Activated T-helper 9 cell treated with anti-CD3 and anti-CD28 coated beads, Interleukin-2, amount 50 U/mL, for 16 hours (primary cell): ENCODE data around the gene XCR1.
A peak's percentile ranks its signal among the peaks of the same experiment; 100 is the strongest.
"Not testable (repeated sequence)": the region's sequence is repeated elsewhere in the genome, so short reads cannot be mapped to it uniquely, and the experiment has no call there.

Experiments
- DNase-seq: peaks from one replicate; pipeline ENCODE4 v3.0.0-alpha.2; 2020; ENCODE audit warnings: low read depth

The XCR1 gene

DNA sequence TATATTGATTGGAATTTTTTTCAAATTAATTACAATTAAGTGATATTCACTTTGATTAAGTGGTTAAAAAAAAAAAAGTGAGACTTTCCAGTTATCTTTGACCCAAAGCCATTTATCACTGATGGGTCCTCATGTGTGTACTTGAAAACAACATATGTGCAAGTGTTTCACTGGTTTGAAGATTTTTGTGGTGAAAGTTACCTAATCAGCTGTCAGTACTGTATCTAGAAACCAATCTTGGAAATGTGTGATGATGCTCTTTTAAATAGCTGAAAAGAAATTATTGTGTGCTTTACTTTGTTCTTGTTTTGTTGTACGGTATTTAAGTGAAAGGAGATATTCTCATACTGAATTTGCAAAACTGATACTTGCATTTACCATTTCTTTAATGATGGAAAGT, 11.6 kb upstream of the XCR1 start:
- no peak for DNase-seq

DNA sequence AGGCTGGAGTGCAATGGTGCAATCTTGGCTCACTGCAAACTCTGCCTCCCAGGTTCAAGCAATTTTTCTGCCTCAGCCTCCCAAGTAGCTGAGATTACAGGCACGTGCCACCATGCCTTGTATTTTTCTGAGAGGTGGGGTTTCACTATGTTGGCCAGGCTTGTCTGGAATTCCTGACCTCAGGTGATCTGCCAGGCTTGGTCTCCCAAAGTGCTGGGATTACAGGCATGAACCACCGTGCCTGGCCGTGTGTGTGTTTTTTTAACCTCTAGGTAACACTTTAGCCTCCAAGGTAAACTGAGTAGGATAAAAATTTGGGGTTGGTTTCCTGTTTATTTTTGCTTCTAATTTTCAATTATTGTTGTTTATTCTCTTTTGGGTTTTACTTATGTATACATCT, 10.8 kb upstream of the XCR1 start:
- DNase-seq: not testable (repeated sequence)

DNA sequence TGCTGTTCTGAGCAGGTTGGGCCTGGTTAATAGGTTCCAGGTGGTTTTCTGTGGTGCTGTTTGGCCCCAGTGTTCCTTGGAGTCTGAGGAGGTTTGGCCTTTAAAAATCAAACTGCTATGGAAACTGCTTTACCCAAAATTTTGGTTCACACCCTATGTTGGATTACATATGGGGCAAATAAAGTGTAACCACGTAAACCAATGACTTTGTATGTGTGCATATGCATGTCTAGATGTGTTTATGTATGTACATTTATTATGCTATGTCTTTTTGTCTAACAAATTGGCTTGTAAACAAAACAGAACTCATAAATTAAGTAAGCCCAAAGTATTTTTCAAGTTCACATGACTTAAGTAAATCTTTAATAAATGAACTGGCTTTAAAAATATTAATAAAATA, 8.9 kb upstream of the XCR1 start:
- no peak for DNase-seq

DNA sequence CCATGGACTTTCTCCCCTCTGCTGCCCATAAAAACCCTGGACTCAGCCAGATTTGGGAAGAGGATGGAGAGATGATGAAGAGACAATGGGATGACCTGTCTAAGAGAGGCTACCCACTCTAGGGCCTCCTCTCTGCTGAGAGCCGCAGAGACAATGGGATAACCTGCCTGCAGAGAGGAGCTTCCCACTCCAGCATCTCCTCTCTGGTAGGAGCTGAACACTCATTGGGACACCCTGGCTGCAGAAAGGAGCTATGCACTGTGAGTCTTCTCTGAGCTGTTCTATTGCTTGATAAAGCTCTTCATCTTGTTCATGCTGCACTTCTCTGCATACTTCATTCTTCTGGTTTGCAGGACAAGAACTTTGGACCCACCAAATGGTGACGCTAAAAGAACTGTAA, 4.5 kb upstream of the XCR1 start:
- DNase-seq: no peak

DNA sequence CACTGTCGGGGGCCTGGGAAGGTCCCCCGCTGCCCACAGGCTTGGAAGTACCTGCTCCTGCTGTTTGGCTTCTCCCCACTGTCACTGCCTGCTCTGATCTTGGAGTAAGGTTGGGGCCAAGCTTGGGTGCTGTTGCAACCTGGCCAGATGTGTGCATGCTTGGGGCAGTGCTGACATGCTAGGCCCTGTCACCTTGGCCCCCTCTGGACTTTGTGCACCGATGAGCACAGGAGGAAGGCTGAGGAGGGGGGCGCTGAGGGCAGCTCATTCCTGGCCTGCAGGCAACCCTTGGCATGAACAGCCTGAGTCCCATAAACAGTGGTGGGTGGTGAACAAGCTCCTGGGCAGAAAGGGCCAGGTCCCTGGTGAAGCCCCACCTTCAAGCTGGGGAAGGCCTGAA, 4.0 kb upstream of the XCR1 start:
- no peak for DNase-seq

DNA sequence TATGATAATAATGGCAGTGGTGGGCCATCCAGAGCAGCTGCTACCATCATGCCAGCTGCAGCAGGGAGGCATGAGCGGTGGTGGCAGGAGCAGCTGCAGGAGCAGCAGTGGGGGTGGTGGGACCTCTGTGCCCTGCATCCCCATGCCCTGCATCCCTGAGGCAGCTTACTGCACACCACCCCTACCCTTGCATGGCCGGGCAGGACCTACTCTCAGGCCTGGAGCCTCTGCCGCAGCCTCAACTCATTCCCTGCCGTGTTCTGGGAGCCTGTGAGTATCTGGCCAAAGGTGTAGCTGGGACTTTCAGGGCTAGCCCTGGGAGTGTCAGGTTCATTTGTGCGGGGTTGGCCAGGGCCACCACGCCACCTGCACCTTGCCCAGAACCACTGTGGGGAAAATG, 3.3 kb upstream of the XCR1 start:
- DNase-seq: no peak

DNA sequence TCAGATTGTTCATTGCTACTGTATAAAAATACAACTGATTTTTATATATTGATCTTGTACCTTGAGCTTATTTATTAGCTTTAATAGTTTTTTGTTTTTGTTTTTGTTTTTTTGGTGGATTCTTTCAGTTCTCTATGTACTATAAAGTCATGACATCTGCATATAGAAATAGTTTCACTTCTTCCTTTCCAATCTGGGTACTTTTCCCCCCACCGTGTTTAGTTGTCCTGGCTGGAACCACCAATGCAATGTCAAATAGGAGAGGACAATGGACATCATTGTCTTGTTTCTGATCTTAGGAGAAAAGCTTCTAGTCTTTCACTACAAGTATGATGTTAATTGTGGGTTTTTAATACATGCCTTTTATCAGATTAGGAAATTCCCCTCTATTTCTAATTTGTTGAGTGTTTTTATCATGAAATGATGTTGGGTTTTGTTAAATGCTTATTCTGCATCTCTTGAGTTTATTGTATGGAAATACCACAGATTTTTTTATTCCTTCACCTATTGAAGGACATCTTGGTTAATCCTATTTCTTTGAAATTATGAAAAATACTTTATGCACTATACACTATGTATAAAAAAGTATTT, 2.8 kb upstream of the XCR1 start:
- no peak for DNase-seq

DNA sequence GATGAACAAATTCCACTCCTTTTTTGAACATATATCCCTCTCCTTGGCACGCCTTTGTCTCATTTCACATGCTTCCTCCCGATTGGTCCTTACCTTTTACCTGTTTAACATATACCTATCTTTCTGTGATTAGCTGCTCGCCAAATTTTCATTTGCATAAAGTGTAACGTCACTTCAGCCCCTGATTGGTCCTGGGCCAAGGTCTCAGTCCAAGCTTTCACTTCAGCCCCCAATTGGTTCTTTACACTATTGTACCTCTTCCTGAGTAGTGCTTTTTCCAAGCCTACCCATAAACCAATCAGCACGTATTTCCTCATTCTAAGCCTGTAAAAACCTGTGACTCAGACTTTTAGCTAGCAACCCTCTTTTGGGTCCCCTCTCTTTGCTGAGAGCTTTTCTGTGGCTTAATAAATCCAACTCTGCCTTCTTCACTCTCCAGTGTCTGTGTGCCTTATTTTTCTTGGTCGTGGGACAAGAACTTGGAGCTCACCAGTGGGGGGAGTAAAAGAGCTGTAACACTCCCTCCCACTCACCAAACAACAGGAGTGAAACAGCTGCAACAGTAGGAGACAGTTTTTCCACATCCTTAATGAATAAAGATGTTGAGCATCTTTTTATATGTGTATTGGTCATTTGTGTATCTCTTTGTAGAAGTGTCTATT, 584 bp upstream of the XCR1 start:
- no peak for DNase-seq

DNA sequence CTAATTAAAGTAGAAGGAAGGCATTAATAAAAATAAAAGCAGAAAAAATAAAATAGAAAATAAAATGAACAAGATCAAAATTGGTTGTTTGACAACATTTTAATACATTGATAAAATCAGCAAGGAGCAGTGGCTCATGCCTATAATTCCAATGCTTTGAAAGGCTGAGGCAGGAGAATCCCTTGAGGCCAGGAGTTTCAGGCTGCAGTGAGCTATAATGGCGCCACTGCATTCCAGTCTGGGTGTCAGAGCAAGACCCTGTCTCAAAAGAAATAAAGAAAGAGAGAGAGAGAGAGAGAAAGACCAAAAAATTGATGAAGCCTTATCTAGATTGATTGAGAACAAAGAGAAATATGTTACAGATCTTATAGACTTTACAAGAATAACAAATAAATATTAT, 2.1 kb downstream of the XCR1 start:
- DNase-seq: no peak

DNA sequence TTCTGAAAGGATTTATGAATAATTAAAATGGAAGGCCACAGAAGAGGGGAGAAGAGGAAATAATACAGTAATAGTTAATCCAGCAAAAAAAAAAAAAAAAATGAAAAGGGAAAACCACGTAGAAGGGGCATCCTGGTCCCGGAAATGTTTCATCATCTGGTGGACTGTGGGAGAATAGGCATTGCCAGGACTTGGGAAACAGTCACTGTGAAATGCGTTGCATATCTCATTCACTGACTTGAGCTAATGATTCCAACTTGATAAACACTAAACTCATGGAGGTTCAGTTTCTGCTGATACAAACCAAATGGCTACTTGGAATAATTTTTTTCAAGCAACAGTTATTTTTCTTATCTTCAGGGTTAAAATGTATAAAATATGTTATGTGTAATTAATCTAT, 3.2 kb downstream of the XCR1 start:
- DNase-seq: no peak

DNA sequence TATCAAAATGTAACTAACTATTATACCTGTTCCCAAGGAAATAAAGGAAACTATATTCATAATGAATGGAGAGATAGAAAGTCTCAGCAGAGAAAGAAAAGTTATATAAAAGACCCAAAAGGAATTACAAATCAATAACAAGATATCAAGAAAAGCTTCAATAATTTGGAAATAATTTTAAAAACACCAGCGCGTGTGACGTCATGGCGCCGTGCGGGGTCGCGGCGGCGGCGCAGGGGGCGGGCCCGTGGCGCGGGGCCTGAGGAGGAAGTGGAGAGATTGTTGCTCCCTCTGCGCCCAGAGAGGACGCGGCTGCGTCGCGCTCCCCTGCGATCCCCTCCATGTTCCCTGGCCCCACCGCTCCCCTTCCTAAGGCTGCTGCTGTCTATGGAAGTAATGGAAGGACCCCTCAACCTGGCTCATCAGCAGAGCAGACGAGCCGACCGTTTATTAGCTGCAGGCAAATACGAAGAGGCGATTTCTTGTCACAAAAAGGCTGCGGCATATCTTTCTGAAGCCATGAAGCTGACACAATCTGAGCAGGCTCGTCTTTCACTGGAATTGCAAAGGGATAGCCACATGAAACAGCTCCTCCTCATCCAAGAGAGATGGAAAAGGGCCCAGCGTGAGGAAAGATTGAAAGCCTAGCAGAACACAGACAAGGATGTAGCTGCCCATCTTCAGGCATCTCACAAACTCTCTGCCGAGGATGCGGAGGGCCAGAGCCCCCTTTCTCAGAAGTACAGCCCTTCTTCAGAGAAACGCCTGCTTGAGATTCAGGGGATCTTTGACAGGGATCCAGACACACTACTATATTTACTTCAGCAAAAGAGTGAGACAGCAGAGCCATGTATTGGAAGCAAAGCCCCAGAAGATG, 4.1 kb downstream of the XCR1 start:
- DNase-seq: no peak

DNA sequence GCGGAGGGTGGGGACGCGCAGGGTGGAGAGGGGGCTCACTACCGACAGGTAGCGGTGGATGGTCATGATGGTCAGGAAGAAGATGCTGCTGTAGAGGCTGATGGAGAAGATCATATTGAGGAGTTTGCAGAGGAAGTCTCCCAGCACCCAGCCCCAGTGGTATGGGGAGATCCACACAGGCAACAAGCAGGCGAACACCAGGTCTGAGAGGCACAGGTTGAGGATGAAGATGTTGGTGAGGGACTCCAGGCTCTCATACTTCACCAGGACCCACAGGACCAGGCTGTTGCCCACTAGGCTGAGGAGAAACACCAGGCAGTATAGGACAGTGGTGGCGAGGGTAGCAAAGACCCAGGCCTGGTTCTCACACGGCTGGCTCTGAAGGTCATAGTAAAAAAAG, 5.8 kb downstream of the XCR1 start:
- DNase-seq: no peak

DNA sequence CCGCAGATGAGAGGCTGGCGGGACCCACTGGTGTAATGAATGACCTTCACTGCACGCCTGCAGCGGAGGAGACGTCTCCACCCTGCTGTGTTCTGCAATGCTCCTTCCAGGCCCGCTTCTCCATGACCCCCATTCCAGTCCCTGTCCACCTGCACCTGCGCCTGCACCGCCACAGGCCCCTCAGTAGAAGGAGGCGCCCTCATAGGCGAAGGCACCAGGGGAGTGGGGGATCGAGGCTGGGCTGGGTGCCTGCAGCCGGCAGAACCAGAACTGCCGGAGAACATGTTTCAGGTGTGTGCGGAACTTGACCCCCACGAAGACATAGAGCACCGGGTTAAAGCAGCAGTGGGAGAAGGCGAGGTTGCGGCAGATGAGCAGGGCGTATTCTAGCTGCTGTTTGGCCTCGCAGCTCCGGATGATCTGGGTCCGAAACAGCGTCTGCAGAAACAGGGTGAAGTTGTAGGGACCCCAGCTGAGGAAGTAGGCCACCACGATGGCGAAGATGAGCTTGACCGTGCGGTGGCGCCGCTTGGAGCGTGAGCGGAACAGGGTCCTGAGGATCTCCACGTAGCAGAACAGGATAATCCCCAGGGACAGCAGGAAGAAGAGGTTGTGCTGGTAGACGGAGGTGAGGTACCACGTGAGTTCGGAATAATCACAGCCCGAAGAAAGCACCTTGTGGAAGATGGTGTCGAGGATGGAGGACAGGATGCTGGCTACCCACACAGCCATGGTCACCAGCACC, 6.3 kb downstream of the XCR1 start:
- no peak for DNase-seq

DNA sequence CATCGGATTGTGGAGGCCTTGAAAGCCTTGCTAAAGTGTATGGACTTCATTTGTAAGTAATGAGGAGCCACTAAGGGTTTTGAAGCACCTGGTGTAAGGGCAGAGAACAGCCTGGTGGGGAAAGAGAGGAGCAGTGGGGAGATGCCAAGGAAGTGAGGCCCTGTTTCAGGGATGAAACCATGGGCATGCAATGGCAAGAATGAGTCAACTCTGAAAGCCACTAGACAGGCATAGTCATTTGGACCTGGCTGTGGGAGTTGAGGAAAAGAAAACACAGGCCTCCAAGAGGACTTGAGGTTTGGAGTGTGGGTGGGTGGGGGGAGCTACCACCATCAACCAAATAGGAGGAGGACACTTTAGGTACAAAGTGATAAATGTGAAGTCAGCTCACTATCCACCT, 7.6 kb downstream of the XCR1 start:
- DNase-seq: peak; percentile 2

DNA sequence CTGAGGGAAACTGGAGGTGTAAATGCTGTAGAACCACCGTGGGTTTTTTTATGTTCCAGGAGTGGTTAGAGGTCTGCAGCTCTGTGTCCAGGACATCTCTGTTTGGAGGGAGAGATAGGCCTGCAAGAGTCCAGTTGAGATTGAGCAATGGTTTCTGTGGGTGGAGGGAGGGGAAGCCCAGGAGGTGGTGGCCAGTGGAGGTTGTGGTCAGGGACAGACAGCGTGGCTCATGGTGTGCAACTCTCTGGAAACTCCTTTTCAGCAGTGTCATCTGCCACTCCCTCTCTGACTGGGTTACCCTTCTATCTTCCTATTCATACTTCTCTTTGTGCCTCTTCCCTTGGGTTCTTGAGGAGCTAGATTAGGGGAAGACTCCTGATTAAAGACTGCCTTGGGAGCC, 9.6 kb downstream of the XCR1 start:
- no peak for DNase-seq

DNA sequence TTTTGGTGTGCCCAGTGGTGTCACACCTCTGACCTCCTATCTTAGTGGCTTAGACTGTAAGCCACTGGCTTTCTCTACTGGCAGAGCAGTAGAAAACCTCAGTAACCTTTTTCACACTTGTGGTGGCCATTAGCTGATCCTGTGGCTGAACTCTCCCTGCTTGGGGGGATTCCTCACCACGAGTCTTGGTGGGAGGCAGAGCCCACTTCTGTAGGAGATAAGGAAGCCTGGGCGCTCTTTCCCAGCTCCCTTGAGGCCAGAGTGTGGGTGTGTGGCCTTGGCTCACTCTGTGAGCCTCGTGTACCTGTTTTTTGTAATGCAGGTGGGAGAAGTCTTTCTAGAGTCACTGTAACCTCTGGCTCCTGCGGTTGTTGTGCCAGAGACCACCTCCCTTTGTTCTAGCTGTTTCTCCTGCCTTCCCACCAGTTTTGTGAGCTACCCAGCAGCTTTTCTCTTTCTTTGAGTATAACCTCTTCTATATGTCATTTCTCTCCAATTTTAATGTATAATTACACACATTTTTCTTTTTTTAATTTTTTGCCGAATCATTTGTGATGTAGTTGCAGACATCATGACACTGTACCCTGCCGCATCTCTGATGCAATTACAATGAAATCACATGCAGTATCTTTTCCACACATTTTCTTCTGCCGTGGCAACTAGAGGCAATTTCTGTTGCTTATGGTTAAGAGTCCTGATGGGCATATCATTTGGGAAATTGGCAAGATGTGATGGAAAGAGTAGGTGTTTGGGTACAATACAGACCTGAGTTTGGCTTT, 13.8 kb downstream of the XCR1 start:
- no peak for DNase-seq

DNA sequence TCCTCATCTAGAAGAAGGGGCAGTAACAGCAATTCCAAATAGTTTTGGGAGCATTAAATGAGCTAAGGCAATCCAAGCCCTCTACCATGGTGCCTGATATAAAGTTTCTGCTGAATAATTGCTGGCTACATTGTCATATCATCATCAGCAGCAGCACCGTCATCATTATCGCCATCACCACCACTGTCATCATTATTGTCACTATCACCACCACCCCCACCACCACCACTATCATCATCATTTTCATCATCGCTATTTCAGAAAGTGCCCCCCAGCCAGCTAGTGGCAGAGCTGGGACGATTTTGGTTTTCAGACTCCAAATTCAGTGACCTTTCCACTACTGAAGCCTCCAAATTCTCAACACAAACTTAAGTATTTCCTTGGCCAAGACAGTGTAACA, 15.0 kb downstream of the XCR1 start:
- DNase-seq: no peak

DNA sequence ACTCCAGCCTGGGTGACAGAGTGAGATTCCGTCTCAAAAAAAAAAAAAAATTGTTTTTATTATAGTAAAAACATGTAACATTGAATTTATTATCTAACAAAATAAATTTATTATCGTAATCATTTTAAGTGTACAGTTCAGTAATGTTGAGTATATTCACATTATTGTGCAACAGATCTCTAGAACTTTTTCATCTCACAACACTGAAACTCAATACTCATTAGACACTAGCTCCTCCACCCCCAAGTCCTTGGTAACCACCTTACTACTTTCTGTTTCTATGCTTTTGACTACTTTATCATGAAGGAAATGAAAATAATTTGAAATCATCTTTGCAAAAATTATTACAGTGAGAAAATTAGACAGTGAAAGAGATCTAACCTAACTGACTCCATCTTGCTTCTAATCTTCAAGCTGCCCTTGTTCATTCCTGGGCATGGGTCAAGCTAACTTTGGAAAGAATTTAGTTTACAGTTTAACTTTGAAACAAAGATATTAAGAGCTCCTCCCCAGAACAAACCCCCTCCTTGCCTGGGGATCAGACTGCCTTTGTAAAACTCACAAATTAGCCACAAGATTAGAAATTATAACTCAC, 16.7 kb downstream of the XCR1 start:
- DNase-seq: no peak

DNA sequence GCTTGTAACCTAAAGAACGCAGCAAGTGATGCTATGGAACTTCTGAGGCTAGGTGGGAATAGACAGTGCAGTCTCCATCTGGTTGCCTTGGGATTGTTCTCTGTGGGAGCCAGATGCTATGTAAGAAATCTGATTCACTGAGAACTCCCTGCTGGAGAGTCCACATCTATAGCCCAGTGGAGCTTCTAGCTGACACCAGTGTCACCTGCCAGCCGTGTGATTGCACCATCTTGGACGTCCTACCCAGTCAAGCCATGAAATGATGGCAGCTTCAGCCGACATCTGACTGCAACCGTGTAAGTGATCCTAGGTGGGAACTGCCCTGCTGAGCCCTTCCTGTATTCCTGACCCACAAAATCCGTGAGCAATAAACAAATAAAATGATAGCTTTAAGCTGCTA, 19.2 kb downstream of the XCR1 start:
- DNase-seq: no peak

DNA sequence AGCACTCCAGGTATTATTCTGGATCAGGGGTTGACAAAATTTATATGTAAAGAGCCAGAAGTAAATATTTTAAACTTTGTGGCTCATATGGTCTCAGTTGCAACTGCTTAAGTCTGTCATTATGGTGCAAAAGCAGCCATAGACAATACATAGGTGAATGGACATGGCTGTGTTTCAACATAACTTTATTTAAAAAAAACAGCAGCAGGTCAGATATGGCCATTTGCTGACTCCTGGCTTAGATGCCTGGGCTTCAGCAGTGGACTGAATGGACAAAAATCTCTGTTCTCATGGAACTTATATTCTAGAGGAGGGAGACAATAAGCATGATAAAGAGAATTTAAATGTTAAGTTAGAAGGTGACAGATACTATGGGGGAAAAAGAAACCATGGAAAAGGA, 20.0 kb downstream of the XCR1 start:
- no peak for DNase-seq

DNA sequence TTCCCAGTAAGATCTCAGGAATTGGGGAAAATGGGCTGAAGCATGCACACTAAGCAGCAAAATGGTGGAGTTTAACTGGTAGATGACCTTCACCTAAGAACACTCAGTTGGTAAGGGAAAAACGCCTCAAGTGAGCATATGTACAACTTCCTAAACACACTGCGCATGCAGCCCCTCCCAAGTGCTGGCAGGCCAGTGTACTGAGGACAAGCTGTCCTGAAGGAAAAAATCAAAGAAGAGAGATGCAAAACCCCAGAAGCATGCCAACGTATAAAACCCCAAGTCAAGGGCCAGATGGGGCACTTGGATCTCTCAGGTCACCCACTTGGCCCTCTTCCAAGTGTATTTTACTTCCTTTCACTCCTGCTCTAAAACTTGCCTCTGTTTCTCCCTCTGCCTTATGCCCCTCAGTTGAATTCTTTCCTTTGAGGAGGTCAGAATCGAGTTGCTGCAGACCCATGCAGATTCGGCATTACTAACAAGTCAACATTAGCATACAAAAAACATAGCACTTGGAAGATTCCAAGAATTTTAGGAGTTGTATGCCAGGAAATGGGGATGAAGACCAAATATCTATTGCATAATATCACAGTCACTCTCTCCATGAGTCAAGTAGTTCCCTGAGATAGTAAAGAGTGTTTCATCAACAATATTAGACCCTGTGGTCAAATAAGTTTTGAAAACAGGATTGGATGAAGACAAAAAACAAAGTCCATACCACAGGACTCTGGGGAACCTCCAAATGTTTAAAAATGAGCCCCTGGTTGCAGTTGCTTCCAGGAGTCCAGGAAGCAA, 20.8 kb downstream of the XCR1 start:
- no peak for DNase-seq
